Measurements from ENCODE around the gene FBXL14. TPM values are rescaled to one million over a fixed set of nuclear protein-coding genes. Genes with fewer than 3 reads are reported as not detected.

FBXL14 gene
- total RNA-seq, 4 donors from 2014 or later = 10.9 to 16.4 (median 13.1) TPM

- Histone ChIP-seq H3K27ac (no peak overlapping the region), H3K4me3 (no peak overlapping the region), H3K27me3 (no peaks in the 10 kb centered on the region), H3K4me1 (peaks cover 0 to 4% (median 0%) of the 10 kb centered on the region in 3 donors), H3K9me3 (no peaks in the 10 kb centered on the region), H3K36me3 (no peaks in the 10 kb centered on the region)
- TF ChIP-seq EP300 (IDR thresholded peaks at IDR 0.05) = no peak
- TF ChIP-seq, protein P1, sequence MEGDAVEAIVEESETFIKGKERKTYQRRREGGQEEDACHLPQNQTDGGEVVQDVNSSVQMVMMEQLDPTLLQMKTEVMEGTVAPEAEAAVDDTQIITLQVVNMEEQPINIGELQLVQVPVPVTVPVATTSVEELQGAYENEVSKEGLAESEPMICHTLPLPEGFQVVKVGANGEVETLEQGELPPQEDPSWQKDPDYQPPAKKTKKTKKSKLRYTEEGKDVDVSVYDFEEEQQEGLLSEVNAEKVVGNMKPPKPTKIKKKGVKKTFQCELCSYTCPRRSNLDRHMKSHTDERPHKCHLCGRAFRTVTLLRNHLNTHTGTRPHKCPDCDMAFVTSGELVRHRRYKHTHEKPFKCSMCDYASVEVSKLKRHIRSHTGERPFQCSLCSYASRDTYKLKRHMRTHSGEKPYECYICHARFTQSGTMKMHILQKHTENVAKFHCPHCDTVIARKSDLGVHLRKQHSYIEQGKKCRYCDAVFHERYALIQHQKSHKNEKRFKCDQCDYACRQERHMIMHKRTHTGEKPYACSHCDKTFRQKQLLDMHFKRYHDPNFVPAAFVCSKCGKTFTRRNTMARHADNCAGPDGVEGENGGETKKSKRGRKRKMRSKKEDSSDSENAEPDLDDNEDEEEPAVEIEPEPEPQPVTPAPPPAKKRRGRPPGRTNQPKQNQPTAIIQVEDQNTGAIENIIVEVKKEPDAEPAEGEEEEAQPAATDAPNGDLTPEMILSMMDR (IDR thresholded peaks at IDR 0.05) = no peak
- no peak for TF ChIP-seq POLR2AphosphoS5 (IDR thresholded peaks at IDR 0.05)
- no peak for TF ChIP-seq POLR2A (IDR thresholded peaks at IDR 0.05)
- ATAC-seq = no peak
- 60 to 65% methylated on average over 1 of the region's 1 CpG for WGBS, 2 donors (ENCODE audit: low coverage in 1 of 2)
Observed at GRCh38 chr12:1620092-1620491, 25.7 kb upstream of the FBXL14 start.

- Histone ChIP-seq H3K27ac (no peak overlapping the region), H3K27me3 (no peaks in the 10 kb centered on the region), H3K36me3 (no peaks in the 10 kb centered on the region), H3K9me3 (no peaks in the 10 kb centered on the region), H3K4me1 (no peaks in the 10 kb centered on the region), H3K4me3 (no peak overlapping the region)
- WGBS, 2 donors (ENCODE audit: low coverage in 1 of 2) = 63 to 64% methylated on average over 8 of the region's 8 CpGs
- TF ChIP-seq, protein P1 (IDR thresholded peaks at IDR 0.05) = no peak
- TF ChIP-seq POLR2AphosphoS5 (IDR thresholded peaks at IDR 0.05) (no peak), POLR2A (IDR thresholded peaks at IDR 0.05) (no peak), EP300 (IDR thresholded peaks at IDR 0.05) (no peak)
- peak; percentile 61 for ATAC-seq
Observed at GRCh38 chr12:1619587-1619986, 25.2 kb upstream of the FBXL14 start.

DNA sequence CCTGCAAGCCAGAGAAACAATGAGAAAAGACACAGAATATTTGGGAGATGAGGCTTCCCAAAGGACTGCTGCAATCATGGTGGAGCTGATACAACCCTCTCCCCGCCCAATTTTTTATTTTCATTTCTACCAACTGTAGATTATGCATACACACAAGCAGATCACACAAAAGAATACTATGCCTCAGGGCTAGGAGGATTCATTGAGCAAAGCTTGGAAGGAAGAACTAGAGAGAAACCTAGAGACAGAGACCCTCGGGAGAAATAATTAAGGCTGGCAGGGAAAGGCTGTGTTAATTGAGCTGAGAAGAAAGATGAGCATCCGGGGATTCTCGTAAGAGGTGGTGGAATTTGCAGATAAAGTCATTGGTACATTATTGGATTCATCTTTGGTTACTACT is 24.8 kb upstream of the FBXL14 start:
- H3K27ac ChIP-seq = no peak overlapping the region
- H3K9me3 ChIP-seq = no peaks in the 10 kb centered on the region
- WGBS, 2 donors (ENCODE audit: low coverage in 1 of 2) = 76 to 86% methylated on average over 4 of the region's 4 CpGs
- no peaks in the 10 kb centered on the region for H3K27me3 ChIP-seq
- no peak for ATAC-seq
- no peaks in the 10 kb centered on the region for H3K4me1 ChIP-seq
- no peak for TF ChIP-seq POLR2A (IDR thresholded peaks at IDR 0.05)
- no peaks in the 10 kb centered on the region for H3K36me3 ChIP-seq
- H3K4me3 ChIP-seq = no peak overlapping the region

DNA sequence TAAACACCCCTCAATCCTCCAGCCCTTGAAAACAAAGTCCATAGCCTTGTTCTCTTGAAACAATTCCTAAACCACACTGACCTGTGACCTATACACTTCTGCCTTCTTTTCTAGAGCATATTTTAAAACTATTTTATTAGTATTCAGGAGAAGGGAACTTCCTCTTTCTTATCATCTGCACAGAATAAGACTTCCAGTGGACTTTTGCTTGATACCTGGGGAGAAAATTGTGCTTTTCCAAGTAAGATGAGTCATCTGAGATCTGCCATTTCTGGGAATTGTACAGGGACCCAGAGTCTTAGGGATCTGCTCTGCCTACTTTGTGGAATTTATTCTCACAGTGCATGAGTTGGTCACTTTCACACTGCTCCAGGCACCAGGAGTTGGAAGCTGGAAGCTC is 24.1 kb upstream of the FBXL14 start:
- H3K27ac ChIP-seq = no peak overlapping the region
- TF ChIP-seq, protein P1 (IDR thresholded peaks at IDR 0.05) = no peak
- TF ChIP-seq POLR2AphosphoS5 (IDR thresholded peaks at IDR 0.05) (no peak), EP300 (IDR thresholded peaks at IDR 0.05) (no peak), POLR2A (IDR thresholded peaks at IDR 0.05) (no peak)
- H3K36me3 ChIP-seq = no peaks in the 10 kb centered on the region
- H3K27me3 ChIP-seq = no peaks in the 10 kb centered on the region
- ATAC-seq = no peak
- no peaks in the 10 kb centered on the region for H3K9me3 ChIP-seq
- no peak overlapping the region for H3K4me3 ChIP-seq
- H3K4me1 ChIP-seq = no peaks in the 10 kb centered on the region

DNA sequence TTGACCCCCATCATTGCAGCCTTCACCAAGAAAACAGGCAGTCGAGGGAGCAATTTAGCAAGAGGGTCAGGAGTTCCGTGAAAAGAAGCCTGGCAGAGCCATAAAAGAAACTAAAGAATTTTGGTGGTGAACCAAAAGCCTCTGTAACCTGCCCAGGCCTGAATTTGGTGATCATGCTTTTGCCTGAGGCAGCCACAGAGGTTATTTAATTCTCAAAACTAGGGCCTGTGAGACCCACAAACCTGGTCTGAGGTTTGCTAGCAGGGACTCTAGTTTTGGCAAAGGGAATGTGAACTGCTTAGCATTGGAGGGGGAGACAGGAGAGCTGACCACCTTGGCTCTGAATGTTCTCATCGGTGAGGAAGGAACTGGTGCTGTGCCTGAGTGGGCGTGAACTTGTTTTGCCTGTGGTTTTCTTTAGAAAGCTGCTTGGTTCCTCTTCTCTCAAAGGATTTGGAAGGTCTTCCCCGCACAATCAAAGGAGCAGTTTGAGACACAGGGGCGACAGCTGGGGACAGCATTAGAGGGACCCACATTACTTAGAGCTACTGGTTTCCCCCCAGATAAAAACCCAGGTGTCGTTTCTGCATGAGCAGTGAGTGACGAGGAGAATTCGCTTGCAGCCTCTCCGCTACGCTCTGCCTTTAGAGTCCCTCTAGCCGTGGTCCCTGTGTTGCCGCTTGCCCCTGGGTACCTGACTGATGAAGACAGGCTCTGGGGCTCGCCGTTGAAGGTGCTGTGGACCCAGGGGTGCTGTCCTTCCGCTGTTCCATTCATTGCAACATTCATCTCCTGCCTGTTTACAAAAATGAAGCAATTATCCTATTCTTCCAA is 22.1 kb upstream of the FBXL14 start:
- Histone ChIP-seq H3K27me3 (no peaks in the 10 kb centered on the region), H3K4me3 (no peak overlapping the region)

More for the DNA sequence above, 22.1 kb upstream of the FBXL14 start:
- no peaks in the 10 kb centered on the region for H3K36me3 ChIP-seq
- no peaks in the 10 kb centered on the region for H3K9me3 ChIP-seq
- H3K4me1 ChIP-seq = no peaks in the 10 kb centered on the region
- ATAC-seq = no peak
- TF ChIP-seq, protein P1 (IDR thresholded peaks at IDR 0.05) = no peak
- TF ChIP-seq POLR2A (IDR thresholded peaks at IDR 0.05) = no peak
- no peak for TF ChIP-seq POLR2AphosphoS5 (IDR thresholded peaks at IDR 0.05)
- no peak for TF ChIP-seq EP300 (IDR thresholded peaks at IDR 0.05)
- 81 to 85% methylated on average over 9 to 12 of the region's 16 CpGs for WGBS, 2 donors (ENCODE audit: low coverage in 1 of 2)
- no peak overlapping the region for H3K27ac ChIP-seq

Data from gastroesophageal sphincter (tissue), 4 donors.